C1 segment of cervical spinal cord (tissue), 14 donors: ENCODE results near the gene RIMS4.
"Not testable (repeated sequence)": the region's sequence is repeated elsewhere in the genome, so short reads cannot be mapped to it uniquely, and the experiment has no call there.

ENCODE experiments used
- DNase-seq, 14 donors: peaks; one replicate each; lab custom pipeline; 2025; lab: John Stamatoyannopoulos, UW

RIMS4 gene

GRCh38 chr20:44765091-44765490, 45.3 kb downstream of the RIMS4 start:
- DNase-seq: no peak

- not testable (repeated sequence) for DNase-seq
Measured at GRCh38 chr20:44763798-44764197, 46.5 kb downstream of the RIMS4 start.

GRCh38 chr20:44762466-44763140, 47.7 kb downstream of the RIMS4 start:
- DNase-seq: no peak

GRCh38 chr20:44761423-44761822, 48.9 kb downstream of the RIMS4 start:
- no peak for DNase-seq

- DNase-seq: no peak
Measured at GRCh38 chr20:44759595-44759994, 50.8 kb downstream of the RIMS4 start.

- no peak for DNase-seq
Measured at GRCh38 chr20:44758247-44759101, 51.9 kb downstream of the RIMS4 start.

GRCh38 chr20:44756956-44757355, 53.4 kb downstream of the RIMS4 start:
- no peak for DNase-seq

GRCh38 chr20:44756011-44756688, 54.2 kb downstream of the RIMS4 start:
- no peak for DNase-seq

GRCh38 chr20:44754554-44754953, 55.8 kb downstream of the RIMS4 start:
- DNase-seq: no peak

GRCh38 chr20:44752099-44752931, 58.0 kb downstream of the RIMS4 start:
- DNase-seq: no peak

- no peak for DNase-seq
Measured at GRCh38 chr20:44750081-44750805, 60.1 kb downstream of the RIMS4 start.

- no peak for DNase-seq
Measured at GRCh38 chr20:44748005-44748370, 62.4 kb downstream of the RIMS4 start.

GRCh38 chr20:44747166-44748004, 63.0 kb downstream of the RIMS4 start:
- peak in 8 of 14 donors; percentile 8 to 55 (median 22) for DNase-seq

GRCh38 chr20:44746367-44747165, 63.8 kb downstream of the RIMS4 start:
- no peak for DNase-seq

GRCh38 chr20:44745598-44746366, 64.6 kb downstream of the RIMS4 start, which contains the start of gene KCNK15:
Gene KCNK15, plus strand, starts transcription at chr20:44745865. Its CDS starts 46 bp downstream, at chr20:44745911.
- DNase-seq: no peak

- no peak for DNase-seq
Measured at GRCh38 chr20:44745122-44745597, 65.2 kb downstream of the RIMS4 start.

GRCh38 chr20:44743916-44744655, 66.3 kb downstream of the RIMS4 start:
- DNase-seq: no peak
